ENCODE data around the gene TUBA4A. TPM values are rescaled to one million over a fixed set of nuclear protein-coding genes. Genes with fewer than 3 reads are reported as not detected.
A peak's percentile ranks its signal among the peaks of the same experiment; 100 is the strongest.
"Not testable (repeated sequence)": the region's sequence is repeated elsewhere in the genome, so short reads cannot be mapped to it uniquely, and the experiment has no call there.

TUBA4A gene
- total RNA-seq, 4 donors from 2014 or later, result 8.0 to 24.6 (median 9.4) TPM

DNA sequence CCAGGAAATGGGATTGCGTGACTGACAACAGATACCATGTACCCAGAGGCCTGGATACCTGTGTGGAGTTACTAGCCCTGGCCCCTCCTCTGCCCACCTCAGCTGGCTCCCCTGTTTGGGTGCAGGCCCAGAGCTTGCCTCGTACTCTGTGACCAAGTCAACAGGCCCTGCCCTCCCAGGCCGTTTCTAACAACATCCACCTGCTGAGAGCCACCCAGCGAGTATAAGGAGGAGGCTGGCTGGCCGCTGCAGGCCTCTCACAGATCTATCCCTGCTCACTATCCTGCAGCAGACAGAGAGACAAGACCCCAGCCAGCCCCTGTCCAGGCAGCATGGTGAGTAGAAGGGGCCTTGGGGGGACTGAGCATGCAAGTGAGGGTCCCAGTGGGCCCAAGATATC is 12.5 kb upstream of the TUBA4A start:
- H3K36me3 ChIP-seq, result no peaks in the 10 kb centered on the region
- no peaks in the 10 kb centered on the region for H3K4me1 ChIP-seq
- WGBS, 2 donors, result 60 to 100% methylated on average over 1 to 5 of the region's 5 CpGs
- TF ChIP-seq, protein P1, sequence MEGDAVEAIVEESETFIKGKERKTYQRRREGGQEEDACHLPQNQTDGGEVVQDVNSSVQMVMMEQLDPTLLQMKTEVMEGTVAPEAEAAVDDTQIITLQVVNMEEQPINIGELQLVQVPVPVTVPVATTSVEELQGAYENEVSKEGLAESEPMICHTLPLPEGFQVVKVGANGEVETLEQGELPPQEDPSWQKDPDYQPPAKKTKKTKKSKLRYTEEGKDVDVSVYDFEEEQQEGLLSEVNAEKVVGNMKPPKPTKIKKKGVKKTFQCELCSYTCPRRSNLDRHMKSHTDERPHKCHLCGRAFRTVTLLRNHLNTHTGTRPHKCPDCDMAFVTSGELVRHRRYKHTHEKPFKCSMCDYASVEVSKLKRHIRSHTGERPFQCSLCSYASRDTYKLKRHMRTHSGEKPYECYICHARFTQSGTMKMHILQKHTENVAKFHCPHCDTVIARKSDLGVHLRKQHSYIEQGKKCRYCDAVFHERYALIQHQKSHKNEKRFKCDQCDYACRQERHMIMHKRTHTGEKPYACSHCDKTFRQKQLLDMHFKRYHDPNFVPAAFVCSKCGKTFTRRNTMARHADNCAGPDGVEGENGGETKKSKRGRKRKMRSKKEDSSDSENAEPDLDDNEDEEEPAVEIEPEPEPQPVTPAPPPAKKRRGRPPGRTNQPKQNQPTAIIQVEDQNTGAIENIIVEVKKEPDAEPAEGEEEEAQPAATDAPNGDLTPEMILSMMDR (IDR thresholded peaks at IDR 0.05), result no peak
- H3K27me3 ChIP-seq, result peaks cover 0 to 5% of the 10 kb centered on the region in 2 donors
- H3K9me3 ChIP-seq, result no peaks in the 10 kb centered on the region
- no peak overlapping the region for H3K4me3 ChIP-seq
- DNase-seq (ENCODE audit: low spot score in 2 of 2), result no peak
- no peak overlapping the region for H3K27ac ChIP-seq

DNA sequence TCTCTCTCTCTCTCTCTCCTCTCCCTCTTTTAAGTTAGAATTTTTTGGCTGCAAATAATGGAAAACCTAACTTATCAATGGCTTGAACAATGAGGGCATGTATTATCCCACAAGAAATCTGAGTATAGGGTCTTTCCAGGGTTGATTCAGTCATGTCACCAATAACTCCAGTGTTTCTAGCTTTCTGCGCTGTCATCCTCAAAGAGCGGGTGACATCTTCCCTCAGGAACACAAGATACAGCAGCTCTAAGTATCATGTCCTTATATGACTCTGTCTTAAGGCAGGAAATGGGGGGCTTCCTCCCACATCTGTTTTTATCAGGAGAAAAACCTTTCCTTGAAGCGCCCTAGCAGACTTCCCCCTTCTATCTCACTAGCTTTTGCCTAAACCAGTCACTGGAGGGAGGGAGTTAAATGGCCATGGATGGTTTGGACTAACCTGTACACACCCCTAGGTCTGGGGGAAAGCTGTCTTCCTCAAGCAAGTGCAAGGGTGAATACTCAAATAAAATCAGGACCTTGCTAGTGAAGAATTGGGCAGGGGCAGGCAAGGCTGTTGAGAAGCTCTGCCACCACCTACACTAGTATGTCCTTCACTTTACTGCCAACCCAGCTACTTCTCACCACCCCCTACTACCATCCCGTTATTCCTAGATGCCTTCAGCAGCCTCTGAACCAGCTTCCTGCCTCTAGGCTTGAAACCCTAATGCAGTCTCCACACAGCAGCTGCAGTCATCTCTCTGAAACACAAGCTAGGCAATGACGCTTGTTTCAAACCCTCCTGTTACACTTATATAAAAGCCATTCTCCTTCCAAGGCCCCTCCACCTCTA is 7.5 kb upstream of the TUBA4A start:
- H3K27ac ChIP-seq, result no peak overlapping the region
- no peaks in the 10 kb centered on the region for H3K4me1 ChIP-seq
- TF ChIP-seq POLR2A (IDR thresholded peaks at IDR 0.05) (no peak), EP300 (IDR thresholded peaks at IDR 0.05) (no peak)
- TF ChIP-seq, protein P1 (IDR thresholded peaks at IDR 0.05), result no peak
- no peaks in the 10 kb centered on the region for H3K36me3 ChIP-seq
- no peaks in the 10 kb centered on the region for H3K9me3 ChIP-seq
- DNase-seq (ENCODE audit: low spot score in 2 of 2), result no peak
- no peak overlapping the region for H3K4me3 ChIP-seq
- peaks cover 0 to 30% of the 10 kb centered on the region in 2 donors for H3K27me3 ChIP-seq
- 61 to 72% methylated on average over 5 of the region's 5 CpGs for WGBS, 2 donors

DNA sequence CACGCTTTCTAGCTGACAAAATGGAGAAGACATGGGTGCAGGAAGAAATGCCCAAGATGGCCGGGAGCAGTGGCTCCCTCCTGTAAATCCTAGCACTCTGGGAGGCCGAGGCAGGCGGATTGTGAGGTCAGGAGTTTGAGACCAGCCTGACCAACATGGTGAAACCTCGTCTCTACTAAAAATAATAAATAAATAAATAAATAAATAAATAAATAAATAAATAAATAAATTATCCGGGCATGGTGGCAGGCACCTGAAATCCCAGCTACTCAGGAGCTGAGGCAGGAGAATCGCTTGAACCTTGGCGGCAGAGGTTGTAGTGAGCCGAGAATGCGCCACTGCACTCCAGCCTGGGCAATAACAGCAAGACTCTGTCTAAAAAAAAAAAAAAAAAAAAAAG is 5.2 kb upstream of the TUBA4A start:
- H3K36me3 ChIP-seq; H3K9me3 ChIP-seq; DNase-seq (ENCODE audit: low spot score in 2 of 2); H3K27ac ChIP-seq; H3K4me3 ChIP-seq: not testable (repeated sequence)
- 79 to 81% methylated on average over 10 of the region's 10 CpGs for WGBS, 2 donors
- peaks cover 0 to 15% (median 8%) of the 10 kb centered on the region in 4 donors for H3K4me1 ChIP-seq
- peaks cover 0 to 52% of the 10 kb centered on the region in 2 donors for H3K27me3 ChIP-seq

DNA sequence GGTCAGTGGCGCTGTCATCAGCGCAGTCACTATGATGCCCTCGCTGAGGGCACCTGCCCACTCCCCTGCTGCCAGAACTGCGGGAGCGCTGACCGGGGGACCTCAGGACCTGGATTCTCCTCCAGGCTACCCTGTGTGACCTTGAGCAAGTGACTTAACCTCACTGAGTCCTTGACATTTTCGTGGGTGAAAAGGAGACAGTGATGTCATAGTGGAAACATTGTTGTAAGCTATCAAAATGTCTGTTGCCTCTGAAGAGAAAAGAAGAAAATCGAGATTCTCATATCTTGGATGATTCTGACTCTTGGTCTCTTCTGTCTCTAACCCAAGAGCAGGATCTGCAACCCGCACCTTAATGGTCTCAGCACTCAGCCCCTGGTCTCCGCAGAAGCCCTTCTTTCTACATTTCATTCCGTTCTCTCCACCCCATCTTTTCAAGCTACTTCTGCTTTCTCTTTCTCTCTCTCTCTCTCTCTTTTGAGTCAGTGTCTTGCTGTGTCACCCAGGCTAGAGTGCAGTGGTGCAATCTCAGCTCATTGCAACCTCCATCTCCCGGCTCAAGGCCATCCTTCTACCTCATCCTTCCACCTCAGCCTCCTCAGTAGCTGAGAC is 978 bp upstream of the TUBA4A start:
- Histone ChIP-seq H3K4me3 (peak overlapping the region; percentile 49 to 81 (median 68)), H3K36me3 (peaks cover 0 to 6% (median 0%) of the 10 kb centered on the region in 3 donors), H3K27ac (peak overlapping the region in 3 of 4 donors; percentile 33 to 89 (median 76)), H3K4me1 (peaks cover 0 to 49% (median 24%) of the 10 kb centered on the region in 4 donors), H3K27me3 (peaks cover 0 to 43% of the 10 kb centered on the region in 2 donors), H3K9me3 (no peaks in the 10 kb centered on the region)
- DNase-seq (ENCODE audit: low spot score in 2 of 2), result no peak
- TF ChIP-seq, protein P1 (IDR thresholded peaks at IDR 0.05), result no peak
- TF ChIP-seq EP300 (IDR thresholded peaks at IDR 0.05), result no peak
- TF ChIP-seq POLR2A (IDR thresholded peaks at IDR 0.05), result no peak
- WGBS, 2 donors, result 19 to 22% methylated on average over 10 to 11 of the region's 12 CpGs

DNA sequence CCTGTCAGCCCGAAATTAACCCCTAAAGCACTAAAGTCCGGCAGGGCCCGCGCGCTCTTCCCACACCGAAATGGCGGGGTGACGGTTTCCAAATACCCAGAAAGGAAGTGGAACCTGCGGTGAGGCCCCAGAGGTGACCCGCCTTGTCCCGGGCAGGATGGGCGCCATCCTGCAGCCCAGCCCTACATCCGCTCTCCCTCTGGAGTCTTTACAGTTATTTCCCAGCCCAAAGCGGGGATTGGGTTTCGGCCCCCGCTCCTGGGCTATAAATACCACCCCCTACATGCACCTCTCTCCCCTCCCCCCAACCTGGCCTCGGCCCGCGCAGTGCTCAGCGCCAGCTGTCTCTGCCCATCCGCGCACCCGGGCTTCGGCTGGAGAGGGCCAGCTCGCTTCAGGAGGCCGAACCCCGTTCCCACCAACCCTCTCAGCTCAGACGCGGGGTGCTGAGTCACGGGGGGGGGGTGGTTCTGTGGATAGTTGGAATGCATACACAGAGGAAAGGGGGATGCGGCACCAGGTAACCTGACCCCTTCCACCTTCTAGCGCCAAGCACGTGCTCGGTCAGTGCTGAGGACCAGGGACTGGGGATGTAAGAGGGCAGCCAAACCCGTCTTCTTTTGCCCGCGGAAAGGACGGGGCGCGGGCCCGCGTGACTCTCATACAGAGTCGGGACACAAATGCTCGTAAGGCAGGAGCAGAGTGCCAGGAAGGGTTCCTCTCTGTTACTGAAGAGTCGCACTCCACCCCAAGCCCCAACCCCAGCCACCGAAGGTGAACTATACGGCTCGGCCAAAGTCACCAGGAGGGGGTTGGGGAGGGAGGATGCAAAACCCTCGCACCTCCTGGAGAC is 592 bp downstream of the TUBA4A start, which contains the start of gene TUBA4B:
TUBA4B (plus strand) TSS at position 344 of the 853 bp plus-strand sequence; CDS start at position 509, 165 bp downstream.
- no peak for DNase-seq (ENCODE audit: low spot score in 2 of 2)
- Histone ChIP-seq H3K27me3 (peaks cover 0 to 38% of the 10 kb centered on the region in 2 donors), H3K9me3 (no peaks in the 10 kb centered on the region), H3K27ac (peak within 1 kb of the TSS; percentile 7 to 89 (median 70)), H3K4me3 (peak within 1 kb of the TSS; percentile 49 to 81 (median 68)), H3K4me1 (peaks cover 0 to 61% (median 33%) of the 10 kb centered on the region in 4 donors), H3K36me3 (peaks cover 0 to 18% (median 0%) of the 10 kb centered on the region in 3 donors)
- WGBS, 2 donors, result 2 to 3% methylated on average over 34 to 49 of the region's 49 CpGs
- TF ChIP-seq POLR2A (IDR thresholded peaks at IDR 0.05) (no peak), EP300 (IDR thresholded peaks at IDR 0.05) (no peak)
- TF ChIP-seq, protein P1 (IDR thresholded peaks at IDR 0.05), result no peak

Data from tibial nerve (tissue), 4 donors.